ENCODE data around the gene PLPP3. TPM values are rescaled to one million over a fixed set of nuclear protein-coding genes. Genes with fewer than 3 reads are reported as not detected.

PLPP3 gene
- total and polyA plus RNA-seq, 2 of the 8 experiments (the other 6 are each of a cell fraction or from before 2014, with no cell fraction given) = 33.2 to 42.0 TPM

GRCh38 chr1:56578963-56579875, at the start of gene PLPP3 (continued):
- TF ChIP-seq KDM1A (IDR thresholded peaks at IDR 0.05; ENCODE audit: borderline replicate concordance, low read length) = no peak
- TF ChIP-seq RBBP5 (IDR thresholded peaks at IDR 0.05; ENCODE audit: borderline replicate concordance, low read depth, low read length) = peak; percentile 74
- no peak for TF ChIP-seq RXRA (IDR thresholded peaks at IDR 0.05; ENCODE audit: insufficient read depth, low read depth, low read length)
- no peak; the same call in 1 of the 2 replicates for TF ChIP-seq NRF1 (IDR thresholded peaks at IDR 0.05; ENCODE audit: low read depth, low read length)
- 0 out of 2 replicates have a peak, but pooled peaks have one; percentile 2 for TF ChIP-seq TEAD4 (IDR thresholded peaks at IDR 0.05; ENCODE audit: low read depth, low read length)
- no peak for TF ChIP-seq SIX5 (IDR thresholded peaks at IDR 0.05; ENCODE audit: low read depth, low read length)
- no peak for TF ChIP-seq ZNF274 (IDR thresholded peaks at IDR 0.05; ENCODE audit: borderline replicate concordance, extremely low read depth, low read length)
- peak; percentile 48 for TF ChIP-seq SAP30 (IDR thresholded peaks at IDR 0.05; ENCODE audit: insufficient read depth, insufficient replicate concordance, low read length)
- TF ChIP-seq MAX (IDR thresholded peaks at IDR 0.05) = no peak
- no peak for TF ChIP-seq CBX5 (IDR thresholded peaks at IDR 0.05; ENCODE audit: low read depth, low read length)
- TF ChIP-seq JUN (IDR thresholded peaks at IDR 0.05; ENCODE audit: low read depth, low read length) = no peak
- 0 out of 2 replicates have a peak, but pooled peaks have one; percentile 3 for TF ChIP-seq SRF (IDR thresholded peaks at IDR 0.05; ENCODE audit: low read depth, low read length)
- no peak for TF ChIP-seq HDAC2 (IDR thresholded peaks at IDR 0.05; ENCODE audit: borderline replicate concordance in 1 of 2, low read depth in 2 of 2, low read length in 2 of 2)
- peak; percentile 96 for TF ChIP-seq TBP (IDR thresholded peaks at IDR 0.05; ENCODE audit: low read depth, low read length)
- TF ChIP-seq CHD1 (IDR thresholded peaks at IDR 0.05; ENCODE audit: low read depth, low read length) = no peak
- TF ChIP-seq POLR2A (IDR thresholded peaks at IDR 0.05; ENCODE audit: control extremely low read depth in 1 of 2, low read depth in 2 of 2, low read length in 2 of 2) = peak; percentile 61 to 96
- no peak for TF ChIP-seq RFX5 (IDR thresholded peaks at IDR 0.05; ENCODE audit: borderline replicate concordance, low read depth, low read length)
- no peak for TF ChIP-seq KDM5A (IDR thresholded peaks at IDR 0.05; ENCODE audit: low read length)
- TF ChIP-seq ATF2 (IDR thresholded peaks at IDR 0.05; ENCODE audit: low read length) = no peak; the same call in 1 of the 2 replicates

Data from H1 (cell line).